ENCODE results near the gene IL32.

The IL32 gene

DNA sequence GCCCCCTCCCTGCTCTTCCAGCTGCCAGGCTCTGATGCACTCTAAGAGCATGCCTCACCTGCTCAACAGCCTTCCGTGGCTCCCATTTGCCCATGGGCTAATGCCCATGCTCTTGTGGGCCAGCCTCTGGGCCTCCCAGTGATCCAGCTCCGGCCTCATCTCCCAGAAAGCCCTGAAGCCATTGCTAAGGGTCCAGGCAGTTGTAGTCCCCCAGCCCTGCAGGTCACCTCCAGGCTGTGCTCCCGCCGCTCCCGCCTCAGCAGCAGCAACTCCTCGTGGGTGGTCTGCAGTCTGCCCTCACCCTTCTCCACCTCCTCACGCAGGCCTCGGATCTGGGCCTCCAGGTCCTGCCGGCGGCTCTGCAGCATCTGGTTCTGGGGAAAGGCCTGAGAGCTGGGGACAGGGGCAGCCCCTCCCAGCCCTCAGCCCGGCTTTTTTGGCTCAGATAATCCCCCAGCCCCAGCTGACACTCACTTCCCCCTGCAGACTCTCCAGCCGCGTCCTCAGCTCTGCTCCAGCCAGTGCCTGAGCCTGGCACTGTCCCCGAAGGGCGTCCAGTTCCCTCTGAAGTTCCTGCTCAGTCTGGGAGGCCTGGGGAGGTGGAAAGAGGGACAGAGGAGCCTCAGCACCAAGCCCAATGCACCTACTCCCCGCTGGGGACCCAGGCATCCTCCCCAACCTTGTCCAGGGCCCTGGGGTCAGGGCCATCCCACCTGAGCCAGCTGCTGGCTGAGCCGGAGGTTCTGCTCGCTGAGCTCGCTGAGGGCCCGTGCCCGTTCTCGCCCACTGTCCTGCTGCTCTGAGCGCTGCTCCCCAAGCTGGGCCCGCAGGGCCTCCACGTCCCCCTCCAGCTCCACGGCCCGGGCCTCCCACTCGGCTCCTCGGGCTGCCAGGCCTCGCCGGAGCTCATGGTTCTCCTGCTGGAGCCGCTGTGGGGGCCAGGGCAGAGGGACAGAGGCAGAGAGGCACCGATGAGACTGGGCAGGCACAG, 34.9 kb upstream of the IL32 start:
- H3K27me3 ChIP-seq, result peaks cover 0 to 62% of the 10 kb centered on the region in 2 donors

GRCh38 chr16:3032624-3033023, 32.8 kb upstream of the IL32 start:
- TF ChIP-seq CTCF (IDR thresholded peaks at IDR 0.05), result no peak
- intact Hi-C loops (cut with DNase I; ENCODE audit: low total_unique reads), result no loop called here
- H3K4me3 ChIP-seq, result no peak overlapping the region
- H3K36me3 ChIP-seq, result no peaks in the 10 kb centered on the region
- DNase-seq, result no peak
- H3K27ac ChIP-seq, result no peak overlapping the region
- no peaks in the 10 kb centered on the region for H3K9me3 ChIP-seq
- H3K4me1 ChIP-seq, result peaks cover 0 to 31% (median 25%) of the 10 kb centered on the region in 4 donors
- H3K27me3 ChIP-seq, result peaks cover 7 to 83% of the 10 kb centered on the region in 2 donors

More for the DNA sequence above, 34.9 kb upstream of the IL32 start:
- no peak for DNase-seq
- TF ChIP-seq CTCF (IDR thresholded peaks at IDR 0.05), result no peak
- Histone ChIP-seq H3K36me3 (peaks cover 0 to 19% (median 16%) of the 10 kb centered on the region in 3 donors), H3K27ac (no peak overlapping the region), H3K4me1 (peaks cover 0 to 25% (median 20%) of the 10 kb centered on the region in 4 donors), H3K9me3 (no peaks in the 10 kb centered on the region), H3K4me3 (no peak overlapping the region)
- intact Hi-C loops (cut with DNase I; ENCODE audit: low total_unique reads), result no loop called here

- Histone ChIP-seq H3K27ac (no peak overlapping the region), H3K4me1 (peaks cover 0 to 11% (median 8%) of the 10 kb centered on the region in 4 donors), H3K36me3 (no peaks in the 10 kb centered on the region), H3K4me3 (no peak overlapping the region), H3K27me3 (peaks cover 7 to 95% of the 10 kb centered on the region in 2 donors), H3K9me3 (no peaks in the 10 kb centered on the region)
- no peak for DNase-seq
- intact Hi-C loops (cut with DNase I; ENCODE audit: low total_unique reads), result no loop called here
- no peak for TF ChIP-seq CTCF (IDR thresholded peaks at IDR 0.05)
Observed at GRCh38 chr16:3035289-3035971, 30.0 kb upstream of the IL32 start.

DNA sequence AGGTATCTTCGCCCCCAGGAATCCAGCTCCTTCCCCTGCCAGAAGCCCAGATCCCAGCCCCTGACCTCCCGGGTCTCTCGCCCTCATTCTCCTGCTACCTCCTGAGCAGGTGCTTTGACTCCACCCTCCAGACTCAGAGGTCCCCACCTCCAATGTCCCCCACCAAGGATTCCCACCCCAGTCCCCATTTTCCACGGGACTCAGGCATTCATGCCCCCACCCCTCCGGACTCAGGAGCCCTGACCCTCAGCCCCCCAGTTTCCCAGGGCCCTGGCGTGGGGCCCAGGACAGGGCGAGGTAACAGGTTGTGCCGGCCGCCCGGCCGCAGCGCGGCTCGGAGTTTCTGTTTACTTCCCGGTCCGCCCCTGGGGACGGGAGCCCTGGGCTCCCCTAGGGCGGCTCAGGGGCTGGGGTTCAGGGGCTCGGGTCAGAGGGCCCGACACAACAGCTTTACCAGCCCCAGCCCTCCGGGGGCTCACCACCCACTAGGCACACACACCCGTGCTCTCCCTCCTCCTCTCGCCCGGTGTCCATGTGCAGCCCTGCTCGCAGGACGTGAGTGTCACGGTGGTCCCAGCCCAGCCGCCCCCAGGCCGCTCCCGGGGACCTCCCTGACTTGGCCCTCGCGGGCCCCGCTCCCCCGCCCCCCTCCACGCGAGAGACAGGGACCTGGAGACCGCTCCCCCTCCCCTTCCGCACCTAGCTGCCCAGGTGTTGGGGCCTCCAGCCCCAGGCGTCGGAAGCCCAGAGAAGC, 29.3 kb upstream of the IL32 start:
- no peak overlapping the region for H3K27ac ChIP-seq
- no peak for TF ChIP-seq CTCF (IDR thresholded peaks at IDR 0.05)
- H3K4me3 ChIP-seq, result peak overlapping the region in 1 of 2 donors; percentile 4

GRCh38 chr16:3036726-3037315, 28.6 kb upstream of the IL32 start, which contains the start of gene BICDL2:
BICDL2 (minus strand) TSS chr16:3036944; CDS start chr16:3035496, 1,448 bp downstream.
- Histone ChIP-seq H3K4me1 (peaks cover 0 to 10% (median 7%) of the 10 kb centered on the region in 4 donors), H3K4me3 (peak within 1 kb of the TSS in 1 of 2 donors; percentile 4), H3K27me3 (peaks cover 7 to 89% of the 10 kb centered on the region in 2 donors), H3K36me3 (no peaks in the 10 kb centered on the region), H3K9me3 (no peaks in the 10 kb centered on the region), H3K27ac (no peak within 1 kb of the TSS)
- intact Hi-C loops (cut with DNase I; ENCODE audit: low total_unique reads), result no loop called here
- no peak for DNase-seq
- no peak for TF ChIP-seq CTCF (IDR thresholded peaks at IDR 0.05)

More for the DNA sequence above, 29.3 kb upstream of the IL32 start:
- H3K4me1 ChIP-seq, result peaks cover 0 to 11% (median 8%) of the 10 kb centered on the region in 4 donors
- H3K27me3 ChIP-seq, result peaks cover 7 to 91% of the 10 kb centered on the region in 2 donors
- H3K36me3 ChIP-seq, result no peaks in the 10 kb centered on the region
- DNase-seq, result no peak
- no peaks in the 10 kb centered on the region for H3K9me3 ChIP-seq
- intact Hi-C loops (cut with DNase I; ENCODE audit: low total_unique reads), result no loop called here

Data from tibial artery (tissue), 4 donors.